Kasumi-1 (cell line): ENCODE results near the gene ZNF235.
"Not testable (repeated sequence)": the region's sequence is repeated elsewhere in the genome, so short reads cannot be mapped to it uniquely, and the experiment has no call there.

ENCODE experiments used
- DNase-seq, 2 experiments: peaks; one replicate each; lab custom pipeline; 2025; lab: John Stamatoyannopoulos, UW

The ZNF235 gene

DNA sequence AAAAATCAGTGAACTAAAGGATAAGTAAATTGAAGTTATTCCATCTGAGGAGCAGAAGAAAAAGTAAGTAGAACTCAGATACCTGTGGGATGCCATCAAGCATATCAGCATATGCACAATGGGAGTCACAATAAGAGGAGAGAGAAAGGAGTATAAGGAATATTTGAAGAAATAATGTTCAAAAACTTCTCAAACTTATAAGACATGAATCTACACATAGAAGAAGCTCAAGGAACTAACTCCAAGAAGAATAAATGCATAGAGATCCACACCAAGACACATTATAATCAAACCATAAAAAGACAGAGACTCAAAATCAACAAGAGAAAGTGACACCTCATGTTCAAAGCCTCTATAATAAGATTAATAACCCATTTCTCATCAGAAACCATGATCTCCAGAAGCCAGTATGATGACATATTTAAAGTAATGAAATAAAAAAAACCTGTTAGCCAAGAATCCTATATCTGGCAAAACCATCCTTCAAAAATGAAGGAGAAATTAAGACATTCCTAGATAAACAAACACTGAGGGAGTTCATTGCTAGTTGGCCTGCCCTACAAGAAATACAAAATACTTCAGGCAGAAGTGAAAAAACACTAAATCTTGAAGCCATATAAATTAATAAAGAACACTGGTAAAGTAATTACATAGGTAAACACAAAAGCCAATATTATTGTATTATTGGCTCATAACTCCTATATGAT is 49.0 kb downstream of the ZNF235 start:
- DNase-seq, result no peak

DNA sequence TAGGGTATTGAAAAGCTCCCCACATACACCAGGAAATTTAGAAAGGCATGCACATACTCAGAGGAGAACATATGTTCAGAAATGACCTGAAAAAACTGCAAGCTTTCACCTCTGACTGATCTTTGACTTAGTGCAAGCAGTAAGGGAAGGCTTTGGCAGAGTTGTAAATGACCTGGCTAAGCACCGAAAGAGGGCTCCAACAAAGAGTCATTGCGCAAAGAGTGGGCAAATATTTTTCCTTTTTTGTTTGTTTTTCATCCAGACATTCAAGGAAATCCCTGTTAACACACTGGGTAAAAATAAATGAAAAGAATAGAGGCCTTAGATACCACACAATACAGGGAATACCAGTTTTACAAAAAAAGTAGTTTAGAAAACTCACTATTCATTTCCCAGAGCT is 50.3 kb downstream of the ZNF235 start:
- no peak for DNase-seq

DNA sequence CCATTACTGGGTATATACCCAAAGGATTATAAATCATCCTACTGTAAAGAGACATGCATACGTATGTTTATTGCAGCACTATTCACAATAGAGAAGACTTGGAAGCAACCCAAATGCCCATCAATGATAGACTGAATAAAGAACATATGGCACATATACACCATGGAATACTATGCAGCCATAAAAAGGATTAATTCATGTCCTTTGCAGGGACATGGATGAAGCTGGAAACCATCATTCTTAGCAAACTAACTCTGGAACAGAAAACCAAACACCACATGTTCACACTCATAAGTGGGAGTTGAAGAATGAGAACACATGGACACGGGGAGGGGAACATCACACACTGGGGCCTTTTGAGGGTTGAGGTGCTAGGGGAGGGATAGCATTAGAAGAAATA is 51.4 kb downstream of the ZNF235 start:
- not testable (repeated sequence) for DNase-seq

DNA sequence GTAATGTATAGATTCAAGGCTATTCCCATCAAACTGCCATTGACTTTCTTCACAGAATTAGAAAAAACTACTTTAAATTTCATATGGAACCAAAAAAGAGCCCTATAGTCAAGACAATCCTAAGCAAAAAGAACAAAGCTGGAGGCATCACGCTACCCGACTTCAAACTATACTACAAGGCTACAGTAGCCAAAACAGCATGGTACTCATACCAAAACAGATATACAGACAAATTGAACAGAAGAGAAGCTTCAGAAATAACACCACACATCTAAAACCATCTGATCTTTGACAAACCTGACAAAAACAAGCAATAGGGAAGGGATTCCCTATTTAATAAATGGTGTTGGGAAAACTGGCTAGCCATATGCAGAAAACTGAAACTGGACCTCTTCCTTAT is 52.5 kb downstream of the ZNF235 start:
- DNase-seq, result not testable (repeated sequence)

DNA sequence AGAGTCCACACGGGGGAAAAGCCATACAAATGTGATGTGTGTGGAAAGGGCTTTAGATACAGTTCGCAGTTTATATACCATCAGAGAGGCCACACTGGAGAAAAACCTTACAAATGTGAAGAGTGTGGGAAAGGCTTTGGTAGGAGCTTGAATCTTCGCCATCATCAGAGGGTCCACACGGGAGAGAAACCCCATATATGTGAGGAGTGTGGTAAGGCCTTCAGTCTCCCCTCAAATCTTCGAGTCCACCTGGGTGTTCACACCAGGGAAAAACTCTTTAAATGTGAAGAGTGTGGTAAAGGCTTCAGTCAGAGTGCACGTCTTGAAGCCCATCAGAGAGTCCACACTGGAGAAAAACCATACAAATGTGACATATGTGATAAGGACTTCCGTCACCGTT is 68.4 kb downstream of the ZNF235 start:
- DNase-seq, result no peak
